GM21529 (cell line): Measurements from ENCODE around the gene PHLPP2.

Experiments
- ATAC-seq: cut with Tn5 transposase; IDR thresholded peaks from one replicate; pipeline ENCODE4 v1.9.1; 2021; ENCODE audit not compliant: unreplicated experiment

PHLPP2 gene

DNA sequence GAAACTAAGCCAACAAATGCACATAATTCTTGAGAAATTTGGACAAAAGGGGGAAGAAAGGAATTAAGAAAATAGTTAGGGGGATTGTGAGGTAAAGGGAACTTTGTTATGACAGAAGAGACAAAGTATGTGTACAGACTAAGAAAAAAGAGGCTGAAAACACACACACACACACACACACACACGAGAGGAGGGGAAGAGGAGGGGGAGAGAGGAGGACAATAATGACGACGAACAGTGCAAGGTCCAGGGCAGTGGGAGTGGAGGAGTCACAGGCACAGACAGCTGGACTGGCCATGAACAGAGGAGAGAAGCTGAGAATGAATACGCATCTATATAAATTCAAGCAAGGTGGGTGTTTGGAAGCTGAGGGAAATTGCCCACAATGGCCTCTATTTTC lies 54.0 kb downstream of the PHLPP2 start:
- ATAC-seq, result no peak

DNA sequence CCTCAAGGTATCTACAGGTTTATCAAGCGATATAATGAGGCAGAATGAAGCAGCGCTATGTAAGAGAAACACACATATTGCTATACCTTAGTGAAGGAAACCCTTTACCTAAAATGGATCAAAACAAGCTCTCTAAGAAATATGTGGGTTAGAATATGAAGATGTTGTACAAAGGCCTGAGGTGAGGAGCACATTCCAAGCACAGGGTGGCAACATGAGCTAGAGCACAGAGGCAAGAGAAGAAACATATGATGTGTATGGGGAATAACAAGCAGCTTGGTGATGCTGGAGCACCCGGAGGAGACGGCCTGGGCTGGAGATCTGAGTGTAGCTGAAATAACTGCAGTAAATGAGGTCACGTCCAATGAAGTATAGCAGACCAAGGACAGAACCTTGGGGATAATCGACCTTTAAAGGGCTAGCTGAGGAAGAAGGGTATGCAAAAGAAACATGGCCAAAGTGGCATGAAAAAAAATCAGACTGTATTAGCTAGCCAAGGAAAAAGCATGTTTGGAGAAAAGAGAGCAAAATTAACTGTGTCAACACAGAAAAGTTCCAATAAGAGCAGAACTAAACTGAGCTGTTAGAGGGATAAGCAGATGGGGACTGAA lies 54.5 kb downstream of the PHLPP2 start:
- ATAC-seq, result no peak

DNA sequence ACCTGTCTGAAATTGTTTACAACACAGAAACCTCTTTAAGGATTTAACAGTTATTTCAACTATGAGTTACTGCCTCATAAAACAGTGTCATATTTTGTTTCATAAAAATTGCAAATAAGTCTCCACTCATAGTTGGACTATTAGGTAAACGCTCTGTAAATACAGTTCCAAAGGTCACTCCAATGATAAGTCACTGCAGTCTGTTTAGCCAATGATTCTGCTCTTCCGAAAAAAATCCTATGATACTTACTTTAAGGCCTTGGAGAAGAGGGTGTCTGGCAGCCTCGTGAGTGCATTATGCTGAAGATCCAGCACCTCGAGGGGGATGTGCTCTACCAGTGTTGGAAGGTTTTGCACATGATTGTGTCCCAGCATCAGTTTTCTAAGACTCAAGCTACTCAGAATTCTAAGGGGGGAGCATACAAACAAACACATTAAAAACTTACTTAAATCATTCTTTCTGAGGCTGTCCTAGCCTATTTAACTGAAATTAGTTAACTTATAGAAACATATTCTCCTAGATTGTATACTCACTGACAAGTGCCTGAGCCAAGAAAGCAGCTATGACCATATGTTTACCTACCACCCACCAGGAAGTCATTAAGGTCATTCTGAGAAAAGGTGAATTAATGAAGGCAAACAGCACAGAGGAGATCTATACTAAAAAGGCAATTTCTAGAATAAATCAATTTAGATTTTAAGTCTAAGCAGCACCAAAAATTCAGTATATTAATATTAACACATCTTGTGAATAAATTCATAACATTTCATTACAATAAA lies 57.4 kb downstream of the PHLPP2 start:
- no peak for ATAC-seq

DNA sequence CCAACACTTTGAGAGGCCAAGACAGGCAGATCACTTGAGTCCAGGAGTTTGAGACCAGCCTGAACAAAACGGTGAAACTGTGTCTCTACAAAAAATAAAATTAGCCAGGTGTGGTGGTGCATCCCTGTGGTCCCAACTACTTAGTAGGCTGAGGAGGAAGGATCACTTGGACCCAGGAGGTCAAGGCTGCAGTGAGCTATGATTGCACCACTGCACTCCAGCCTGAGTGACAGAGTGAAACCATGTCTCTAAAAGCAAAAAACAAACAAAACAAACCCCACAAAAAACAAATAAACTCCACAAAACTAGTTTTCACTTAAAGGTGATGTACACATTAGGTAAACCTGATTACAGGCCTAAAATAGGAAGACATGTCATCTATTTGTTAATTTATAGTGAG lies 58.2 kb downstream of the PHLPP2 start:
- no peak for ATAC-seq

DNA sequence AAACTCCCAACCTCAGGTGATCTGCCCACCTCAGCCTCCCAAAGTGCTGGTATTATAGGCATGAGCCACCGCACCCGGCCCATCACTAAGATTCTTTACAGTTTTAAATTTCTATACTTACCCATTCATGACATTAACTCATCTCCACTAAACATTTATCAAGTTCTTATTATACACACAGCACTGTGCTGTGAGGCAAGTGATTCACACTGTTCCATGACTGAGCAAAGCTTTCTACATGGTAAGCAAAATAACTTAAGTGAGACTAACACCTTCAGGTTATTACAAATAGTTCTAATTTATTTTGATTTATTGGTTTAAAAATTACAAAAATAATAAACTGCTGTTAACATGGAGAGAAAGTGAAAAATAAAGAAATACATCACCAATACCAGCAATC lies 65.0 kb downstream of the PHLPP2 start:
- no peak for ATAC-seq

DNA sequence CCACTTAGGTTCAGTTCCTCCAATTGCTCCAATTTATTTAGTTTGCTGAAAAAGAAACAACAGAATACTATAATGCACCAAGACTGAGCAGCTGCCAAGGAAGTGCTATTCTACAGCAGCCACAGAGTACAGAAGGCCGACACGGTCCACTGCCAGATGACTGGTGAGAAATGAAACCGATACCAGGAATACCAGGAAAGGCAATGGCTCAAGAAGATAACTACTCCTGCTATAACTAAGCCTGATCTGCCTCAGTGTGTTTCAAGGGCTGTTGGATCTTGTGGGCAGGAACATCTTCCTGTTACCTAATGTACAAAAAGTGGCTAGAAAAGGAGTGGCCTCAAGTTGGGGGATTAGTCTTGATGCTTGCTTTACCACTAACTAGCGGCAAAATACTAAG lies 65.7 kb downstream of the PHLPP2 start:
- ATAC-seq, result no peak

DNA sequence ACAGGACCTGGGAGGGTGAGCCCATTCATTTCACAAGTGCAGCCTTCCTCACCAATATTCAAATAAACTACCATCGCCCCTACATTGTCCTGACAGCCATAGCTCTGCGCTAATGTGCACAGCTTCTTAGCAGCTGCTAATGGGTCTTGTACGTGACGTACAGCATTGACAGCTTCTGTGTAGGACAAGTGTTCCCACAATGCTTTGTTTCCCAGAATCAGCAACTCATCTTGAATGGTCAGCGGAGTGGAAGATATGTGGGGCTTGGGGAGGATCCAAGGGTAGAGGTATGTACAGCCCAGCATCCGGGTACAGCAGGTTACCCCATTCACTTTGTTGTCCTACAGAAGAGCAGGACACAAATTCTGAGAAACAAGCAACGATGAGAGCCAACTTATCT lies 74.8 kb downstream of the PHLPP2 start:
- ATAC-seq, result no peak

DNA sequence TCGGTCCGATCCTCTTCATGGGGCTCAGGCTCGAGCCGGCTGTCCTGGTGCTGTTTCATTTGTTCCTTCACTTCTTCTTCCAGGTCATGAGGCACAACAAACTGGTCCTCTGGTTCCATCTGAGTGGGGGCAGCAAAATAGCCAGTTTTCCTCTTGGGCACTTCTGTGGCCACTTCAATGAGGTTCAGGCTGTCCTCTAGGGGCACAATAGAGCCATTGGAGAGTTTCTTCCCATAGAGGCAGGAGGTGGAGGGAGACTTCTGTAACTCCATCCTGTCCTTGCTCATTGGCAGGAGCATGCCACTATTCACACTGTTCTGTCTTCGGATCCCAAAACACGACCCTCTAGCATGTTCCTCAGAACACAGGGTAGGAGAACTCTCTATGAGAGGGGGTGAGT lies 75.6 kb downstream of the PHLPP2 start:
- no peak for ATAC-seq

DNA sequence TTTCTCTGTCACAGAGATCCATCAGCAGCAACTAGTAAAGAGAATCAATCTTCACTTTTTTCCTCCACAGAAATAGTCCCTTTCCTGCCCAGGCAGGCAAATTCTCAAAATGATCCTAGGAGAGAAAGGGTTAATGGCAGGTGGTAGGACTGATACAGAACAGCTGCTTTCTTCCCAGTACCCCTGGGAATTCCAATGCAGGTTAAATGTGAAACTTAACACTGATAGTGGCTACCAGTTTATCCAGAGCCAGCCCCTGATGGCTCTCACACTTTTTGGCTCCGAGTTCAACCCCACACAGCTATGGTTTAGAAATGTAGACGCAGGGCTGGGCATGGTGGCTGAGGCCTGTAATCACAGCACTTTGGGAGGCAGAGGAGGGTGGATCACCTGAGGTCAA lies 76.3 kb downstream of the PHLPP2 start:
- ATAC-seq, result no peak

DNA sequence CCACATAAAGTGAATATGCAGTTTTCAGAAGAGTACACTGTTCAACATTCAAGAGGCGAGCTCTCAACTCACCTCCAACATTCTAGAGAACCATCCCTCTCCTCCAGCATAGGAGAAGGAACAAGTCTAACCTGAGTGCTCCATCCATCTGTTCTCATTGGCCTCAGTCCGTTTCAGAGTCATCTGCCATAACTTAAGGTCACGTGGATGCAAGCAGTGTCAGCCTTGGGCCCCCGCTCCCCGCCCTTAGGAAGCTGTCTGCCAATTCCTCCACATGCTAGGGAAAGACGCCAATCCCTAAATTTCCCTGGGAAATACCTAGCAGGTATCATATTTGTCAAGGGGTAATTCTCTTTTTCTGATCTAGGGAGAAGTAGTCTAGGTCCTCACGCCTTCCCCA lies 77.1 kb downstream of the PHLPP2 start:
- no peak for ATAC-seq

DNA sequence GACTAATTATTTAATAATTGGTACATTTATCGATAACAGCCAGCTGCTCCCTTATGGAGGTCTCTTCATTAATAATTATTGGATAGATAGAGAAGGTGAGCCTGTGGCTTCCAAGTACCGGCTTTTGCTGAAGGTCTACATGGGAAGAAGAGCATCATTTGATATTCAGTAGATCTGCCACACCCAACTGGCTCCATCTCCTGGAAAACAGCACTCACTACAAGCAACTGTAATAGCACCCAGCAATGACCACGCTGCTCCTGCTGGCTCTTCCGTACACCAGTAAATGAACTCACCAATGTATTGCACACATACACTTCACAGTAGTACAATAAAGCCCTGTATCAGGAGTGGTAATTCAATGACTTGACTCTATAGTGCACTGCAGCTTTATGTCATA lies 79.1 kb downstream of the PHLPP2 start:
- no peak for ATAC-seq

DNA sequence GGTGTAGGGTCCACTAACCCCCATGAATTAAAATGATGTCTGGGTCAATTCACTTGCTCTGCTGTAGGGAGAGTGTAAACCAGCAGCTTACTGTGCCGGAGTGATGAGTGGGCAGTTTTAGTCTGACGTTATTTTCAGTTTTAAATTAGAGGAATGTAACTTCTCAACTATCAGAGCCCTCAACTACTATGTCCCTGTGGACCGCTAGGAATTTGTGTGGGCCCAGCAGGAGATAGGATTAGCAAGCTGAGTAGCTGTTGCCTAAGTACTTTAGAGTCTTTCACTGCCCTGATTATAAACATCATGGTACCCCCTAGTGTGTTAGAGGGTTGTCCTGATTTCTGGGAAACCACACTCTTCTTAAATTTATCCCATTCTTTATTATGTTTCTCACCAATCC lies 87.1 kb downstream of the PHLPP2 start:
- ATAC-seq, result no peak

DNA sequence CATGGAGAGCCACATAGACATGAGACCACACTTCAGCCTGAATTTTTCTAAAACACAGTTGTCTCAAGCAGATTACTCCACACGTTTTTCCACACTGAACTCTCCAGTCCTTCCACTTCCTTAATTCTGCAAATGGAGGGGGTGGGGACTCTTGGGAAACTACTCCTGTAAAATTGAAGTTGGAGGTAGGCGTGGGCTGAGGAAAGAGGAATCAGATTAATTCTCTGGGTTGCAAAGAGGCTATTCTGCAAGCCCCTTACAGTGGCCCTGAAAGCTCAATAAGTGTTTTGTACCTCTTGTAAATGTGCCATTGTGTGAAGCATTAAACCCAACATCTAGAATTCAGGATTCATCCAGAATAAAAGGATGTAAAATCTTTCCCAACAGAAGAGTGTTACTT lies 88.9 kb downstream of the PHLPP2 start:
- no peak for ATAC-seq

DNA sequence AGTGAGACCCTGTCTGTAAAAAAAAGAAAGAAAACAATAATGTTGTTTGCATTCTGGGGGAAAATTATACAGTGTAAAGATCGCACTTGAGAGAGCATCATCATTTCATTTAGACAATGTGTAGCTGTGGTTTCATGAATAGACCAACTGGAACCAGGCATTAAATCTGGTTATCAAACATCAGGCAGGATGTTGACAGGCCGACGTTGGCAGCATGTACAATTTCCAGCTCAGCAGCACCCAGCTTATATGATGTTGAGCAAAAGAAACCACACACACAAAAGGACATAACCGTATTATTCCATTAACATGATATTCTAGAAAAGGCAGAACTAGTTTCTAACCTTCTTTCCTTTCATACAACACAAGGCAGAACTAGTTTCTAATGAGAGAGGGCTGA lies 92.7 kb downstream of the PHLPP2 start:
- ATAC-seq, result no peak

DNA sequence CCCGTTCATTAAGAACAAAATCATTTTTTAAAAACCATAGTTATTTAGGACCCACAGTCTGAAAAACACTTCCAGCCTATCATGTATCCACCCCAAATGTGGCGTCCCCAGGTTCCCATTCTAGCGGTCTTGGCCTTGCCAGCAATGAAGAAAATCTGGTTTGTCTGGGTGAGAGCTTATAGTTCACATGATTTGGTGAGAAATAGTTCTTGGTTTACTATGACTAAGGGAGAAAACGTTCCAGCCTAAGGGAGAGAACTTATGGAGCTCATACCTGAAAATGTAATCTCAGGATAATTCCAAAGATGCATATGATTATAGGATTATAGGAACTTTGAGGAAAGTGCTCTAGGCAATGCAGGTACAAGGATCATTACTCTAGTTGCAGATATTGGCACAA lies 93.7 kb downstream of the PHLPP2 start:
- no peak for ATAC-seq

DNA sequence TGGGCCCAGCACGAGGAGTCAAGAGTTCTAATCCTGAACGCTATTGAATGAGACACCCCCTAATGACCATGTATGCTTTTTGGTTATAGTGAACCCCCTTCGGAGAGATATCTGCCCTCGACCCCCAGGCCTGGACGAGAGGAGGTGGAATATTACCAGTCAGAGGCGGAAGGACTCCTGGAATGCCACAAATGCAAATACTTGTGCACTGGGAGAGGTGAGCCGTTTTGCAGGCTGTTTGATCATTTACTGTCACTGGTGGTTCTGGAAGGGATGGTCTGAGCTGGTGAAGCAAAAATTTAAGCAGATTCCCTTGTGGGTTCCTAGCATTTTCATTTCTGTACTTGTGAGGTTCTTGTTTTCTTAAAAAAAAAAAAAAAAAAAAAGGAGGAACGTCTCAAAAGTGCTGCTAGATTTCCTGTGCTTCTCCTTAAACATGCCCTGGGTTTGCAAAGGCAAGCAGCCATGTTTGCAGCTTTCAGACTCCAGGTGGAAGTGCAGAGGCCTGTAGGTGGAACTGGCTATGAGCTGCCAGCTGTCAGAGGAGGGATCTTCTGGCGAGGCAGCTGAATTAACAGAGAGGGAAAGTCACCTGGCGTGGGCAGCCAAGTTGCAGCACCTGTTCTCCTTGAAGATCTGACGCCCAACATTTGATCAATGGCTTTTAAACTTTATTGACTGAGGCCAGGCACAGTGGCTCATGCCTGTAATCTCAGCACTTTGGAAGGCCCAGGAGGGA lies 95.1 kb downstream of the PHLPP2 start:
- no peak for ATAC-seq

DNA sequence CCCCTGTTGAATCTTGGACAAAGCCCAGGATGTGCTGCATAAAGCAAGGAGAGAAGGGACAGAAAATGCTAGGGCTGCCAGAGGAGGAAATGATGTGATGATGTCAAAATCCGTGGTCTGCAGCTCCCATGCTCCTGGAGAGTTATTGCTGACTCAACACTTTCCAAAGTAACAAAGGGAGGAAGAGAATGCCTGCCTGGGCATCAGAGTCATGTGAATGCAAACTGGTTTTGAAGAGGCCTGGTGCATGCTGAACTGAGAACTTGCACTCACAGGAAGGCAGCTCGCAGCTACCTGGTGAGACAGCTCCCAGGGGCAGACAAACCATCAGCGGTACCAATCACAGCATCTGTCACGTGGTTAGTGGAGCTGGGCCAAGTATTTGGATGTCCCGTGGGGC lies 95.7 kb downstream of the PHLPP2 start:
- ATAC-seq, result no peak

DNA sequence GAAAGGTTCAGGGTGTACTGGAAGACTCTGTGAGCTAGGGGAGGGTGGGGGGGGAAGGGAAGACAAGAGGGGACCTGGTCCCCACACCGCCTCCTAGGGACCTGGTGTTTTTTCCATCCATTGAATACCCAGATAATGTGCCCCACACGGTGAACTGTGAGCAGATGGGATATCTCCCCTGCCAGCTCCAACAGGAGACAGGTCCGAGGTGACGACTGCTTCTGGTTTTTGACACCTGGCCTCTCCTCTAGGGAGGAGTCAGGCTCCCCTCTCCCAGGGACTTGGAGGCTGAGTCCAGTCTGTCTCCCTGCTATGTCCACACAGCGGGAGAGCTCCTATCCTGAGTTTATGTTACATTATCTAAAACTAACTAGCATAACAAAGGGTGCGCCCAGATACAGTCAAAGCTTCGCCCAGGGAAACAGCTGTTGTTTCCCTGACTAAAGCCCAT lies 96.7 kb downstream of the PHLPP2 start:
- no peak for ATAC-seq

DNA sequence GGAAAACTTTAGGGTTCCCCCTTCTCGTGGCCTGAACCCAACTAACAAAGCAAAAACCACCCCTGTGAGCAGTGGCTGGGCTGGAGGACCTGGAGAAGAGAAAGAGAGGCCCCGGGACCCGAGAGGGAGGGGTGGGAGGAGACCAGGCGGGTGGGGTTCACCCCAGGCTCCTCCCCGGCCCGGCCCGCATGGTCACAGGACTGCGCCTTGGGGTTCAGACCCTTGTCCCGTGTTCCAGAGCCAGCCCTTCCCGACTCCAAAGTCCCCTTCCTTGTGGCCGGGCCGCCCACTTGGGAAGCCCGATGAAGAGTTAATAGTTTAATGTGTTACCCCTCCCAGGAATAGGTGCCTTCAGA lies 97.7 kb downstream of the PHLPP2 start:
- no peak for ATAC-seq

DNA sequence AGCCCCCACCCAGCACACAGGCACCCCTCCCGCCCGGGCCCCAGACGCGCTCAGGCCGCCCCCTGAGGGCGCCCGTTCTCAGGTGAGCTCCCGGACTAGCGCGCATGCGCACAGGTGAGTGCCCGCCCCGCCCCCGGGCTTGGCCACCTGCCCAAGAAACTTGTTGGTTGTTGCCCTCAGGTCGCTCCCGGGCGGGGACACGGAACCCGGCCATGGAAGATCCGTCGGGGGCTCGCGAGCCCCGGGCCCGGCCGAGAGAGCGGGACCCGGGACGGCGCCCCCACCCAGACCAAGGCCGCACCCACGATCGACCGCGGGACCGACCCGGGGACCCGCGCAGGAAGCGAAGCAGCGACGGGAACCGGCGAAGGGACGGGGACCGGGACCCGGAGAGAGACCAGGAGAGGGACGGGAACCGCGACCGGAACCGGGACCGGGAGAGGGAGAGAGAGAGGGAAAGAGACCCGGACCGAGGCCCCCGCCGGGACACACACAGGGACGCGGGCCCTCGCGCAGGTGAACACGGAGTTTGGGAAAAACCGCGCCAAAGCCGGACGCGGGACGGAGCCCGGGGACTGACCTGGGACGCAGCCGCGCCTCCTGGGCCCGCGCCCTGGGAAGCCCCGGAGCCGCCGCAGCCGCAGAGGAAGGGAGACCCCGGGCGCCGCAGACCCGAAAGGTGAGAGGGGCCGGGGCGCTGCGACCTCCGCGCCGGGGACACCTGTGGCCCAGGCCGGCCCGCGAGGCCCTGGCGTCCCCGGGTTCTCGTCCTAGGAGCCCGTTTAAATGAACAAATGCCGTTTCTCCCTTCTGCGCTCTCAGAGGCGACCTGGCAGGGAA lies 98.3 kb downstream of the PHLPP2 start, which contains the start of gene MARVELD3:
TSS of gene MARVELD3 (plus strand) at position 167 of the 840 bp plus-strand sequence. CDS start at position 213, 46 bp downstream.
- ATAC-seq, result no peak
